HCT116 (cell line): ENCODE results near the gene NLRP1. TPM values are rescaled to one million over a fixed set of nuclear protein-coding genes. Genes with fewer than 3 reads are reported as not detected.
A peak's percentile ranks its signal among the peaks of the same experiment; 100 is the strongest.

ENCODE experiments used
- ATAC-seq: fragments of 200-7000 bp; cut with Tn5 transposase; 2 replicates; pipeline ENCODE4 v1.9.1; 2020; ENCODE audit warnings: mild to moderate bottlenecking, moderate library complexity
- BruUV-seq: library from RNA; stranded (reverse); fragments of 400-500 nt; replicated peaks from 2 replicates; lab custom pipeline; 2021; lab: Mats Ljungman, UMichigan
- CTCF ChIA-PET: fragments of 300-600 bp; sonication (Branson Sonifier 250); formaldehyde crosslinking; loops from one replicate; lab custom pipeline; 2021; ENCODE audit warnings: antibody characterized with exemption; lab: Charles Lee
- POLR2A ChIA-PET: fragments of 300-600, 350-600 bp; sonication (Branson Sonifier 250); formaldehyde crosslinking; loops from one replicate; lab custom pipeline; 2021; ENCODE audit warnings: antibody characterized with exemption; lab: Charles Lee
- RAD21 ChIA-PET, 2 experiments: fragments of 300-600 bp; sonication (Branson Sonifier 250); formaldehyde crosslinking; loops; one replicate each; lab custom pipeline; 2023; ENCODE audit warnings: low total read pairs in 2 of 2; ENCODE audit not compliant: uncharacterized antibody in 2 of 2, unreplicated experiment in 2 of 2, low non-redundant PET in 1 of 2; lab: Charles Lee
- DNase-seq: peaks from one replicate; pipeline ENCODE4 v3.0.0-alpha.2; 2010; ENCODE audit warnings: low read depth, low spot score
- H2AFZ ChIP-seq: fragments of 200-600 bp; shearing (Covaris generic), sonication (generic); 2 replicates; pipeline ENCODE4 v1.6.1; 2017; ENCODE audit warnings: low read depth, mixed run types, mixed read lengths, antibody characterized with exemption, low read length; ENCODE audit not compliant: poor library complexity, severe bottlenecking
- H3K27ac ChIP-seq: 2 replicates; pipeline ENCODE4 v1.5.1; 2012; ENCODE audit warnings: low read depth, low read length
- H3K27me3 ChIP-seq: fragments of 200-600 bp; sonication (generic); 2 replicates; pipeline ENCODE4 v1.6.1; 2016; ENCODE audit warnings: mixed run types, low read length, mixed read lengths; ENCODE audit not compliant: insufficient read depth
- H3K36me3 ChIP-seq, 2 experiments: fragments of 200-500 bp in 1 of 2; fragments of 200-600 bp in 1 of 2; sonication (Bioruptor generic) in 1 of 2; sonication (generic) in 1 of 2; 2 replicates each; pipeline versions ENCODE4 v1.5.1 to v1.6.1; 2014 to 2016; ENCODE audit warnings: low read length in 2 of 2, inconsistent platforms in 1 of 2, mixed read lengths in 1 of 2, mixed run types in 1 of 2; ENCODE audit not compliant: insufficient read depth in 2 of 2, control insufficient read depth in 1 of 2
- H3K4me1 ChIP-seq, 2 experiments: fragments of 200-600 bp in 1 of 2; sonication (generic) in 1 of 2; 2 replicates each; pipeline versions ENCODE4 v1.5.1 to v1.6.1; 2012 to 2017; ENCODE audit warnings: low read length in 2 of 2, inconsistent platforms in 1 of 2, mild to moderate bottlenecking in 1 of 2, mixed read lengths in 1 of 2, mixed run types in 1 of 2, moderate library complexity in 1 of 2; ENCODE audit not compliant: insufficient read depth in 2 of 2, control insufficient read depth in 1 of 2
- H3K4me2 ChIP-seq: fragments of 200-600 bp; sonication (generic); 2 replicates; pipeline ENCODE4 v1.6.1; 2017; ENCODE audit warnings: mixed run types, low read length, mixed read lengths
- H3K4me3 ChIP-seq, 2 experiments: fragments of 200-600 bp in 1 of 2; sonication (generic) in 1 of 2; replicated peaks in 1 of 2; 2 replicates each; pipeline ENCODE4 v1.5.1; 2011 to 2016; ENCODE audit warnings: low read length in 2 of 2, control low read depth in 1 of 2, low read depth in 1 of 2, mild to moderate bottlenecking in 1 of 2, mixed read lengths in 1 of 2, mixed run types in 1 of 2
- H3K79me2 ChIP-seq: fragments of 200-600 bp; sonication (generic); 2 replicates; pipeline ENCODE4 v1.6.1; 2017; ENCODE audit warnings: mild to moderate bottlenecking, mixed run types, low read length, moderate library complexity, mixed read lengths; ENCODE audit not compliant: insufficient read depth
- H3K9ac ChIP-seq: fragments of 200-600 bp; sonication (generic); 2 replicates; pipeline ENCODE4 v1.6.1; 2016; ENCODE audit warnings: low read length, mixed read lengths
- H3K9me2 ChIP-seq: fragments of 200-600 bp; sonication (generic), shearing (Covaris generic); 2 replicates; pipeline ENCODE4 v1.6.1; 2017; ENCODE audit warnings: mixed run types, mild to moderate bottlenecking, moderate library complexity; ENCODE audit not compliant: insufficient read depth
- H3K9me3 ChIP-seq, 2 experiments: fragments of 200-500 bp in 1 of 2; fragments of 200-600 bp in 1 of 2; sonication (Bioruptor generic) in 1 of 2; sonication (generic) in 1 of 2; 2 replicates each; pipeline ENCODE4 v1.6.1; 2014 to 2017; ENCODE audit warnings: low read length in 2 of 2, mixed read lengths in 2 of 2, inconsistent platforms in 1 of 2, low read depth in 1 of 2, mild to moderate bottlenecking in 1 of 2, mixed run types in 1 of 2, moderate library complexity in 1 of 2; ENCODE audit not compliant: control insufficient read depth in 1 of 2, insufficient read depth in 1 of 2
- H4K20me1 ChIP-seq: fragments of 200-600 bp; sonication (generic), shearing (Covaris generic); 2 replicates; pipeline ENCODE4 v1.6.1; 2017; ENCODE audit warnings: mixed run types, mild to moderate bottlenecking, moderate library complexity; ENCODE audit not compliant: insufficient read depth
- ATF3 ChIP-seq: IDR thresholded peaks from 2 replicates; pipeline ENCODE4 v1.6.1; 2012
- CTCF ChIP-seq, 3 experiments: fragments of 200-600 bp in 1 of 3; sonication (generic) in 1 of 3; IDR thresholded peaks in 2 of 3; conservative IDR thresholded peaks in 1 of 3; 2 replicates each; pipeline ENCODE4 v1.5.1; 2012 to 2017; ENCODE audit warnings: low read depth in 2 of 3, low read length in 2 of 3, antibody characterized with exemption in 1 of 3, borderline replicate concordance in 1 of 3, control low read depth in 1 of 3, mild to moderate bottlenecking in 1 of 3, mixed read lengths in 1 of 3, mixed run types in 1 of 3, moderate library complexity in 1 of 3; ENCODE audit not compliant: insufficient read depth in 1 of 3
- EGR1 ChIP-seq: IDR thresholded peaks from 2 replicates; pipeline ENCODE4 v1.6.1; 2012; ENCODE audit warnings: low read depth
- ELF1 ChIP-seq: IDR thresholded peaks from 2 replicates; pipeline ENCODE4 v1.6.1; 2012; ENCODE audit warnings: low read depth, borderline replicate concordance
- EZH2 ChIP-seq: fragments of 200-600 bp; sonication (generic); IDR thresholded peaks from 2 replicates; pipeline ENCODE4 v1.6.1; 2017; ENCODE audit warnings: antibody characterized with exemption, mixed run types
- FOSL1 ChIP-seq: IDR thresholded peaks from 2 replicates; pipeline ENCODE4 v1.6.1; 2012; ENCODE audit warnings: low read depth
- JUND ChIP-seq: IDR thresholded peaks from 2 replicates; pipeline ENCODE4 v1.6.1; 2012
- MAX ChIP-seq: IDR thresholded peaks from 2 replicates; pipeline ENCODE4 v1.6.1; 2012
- SIN3A ChIP-seq: IDR thresholded peaks from 2 replicates; pipeline ENCODE4 v1.6.1; 2012; ENCODE audit warnings: low read depth
- SP1 ChIP-seq: IDR thresholded peaks from 2 replicates; pipeline ENCODE4 v1.6.1; 2012; ENCODE audit warnings: low read depth
- TCF7L2 ChIP-seq: IDR thresholded peaks from 2 replicates; pipeline ENCODE4 v1.7.0; 2011; ENCODE audit warnings: borderline replicate concordance, inconsistent platforms; ENCODE audit not compliant: insufficient read depth, insufficient read length; ENCODE audit errors: extremely low read depth
- YY1 ChIP-seq: IDR thresholded peaks from 2 replicates; pipeline ENCODE4 v1.6.1; 2011; ENCODE audit warnings: low read length, low read depth, moderate library complexity, mild to moderate bottlenecking; ENCODE audit not compliant: insufficient replicate concordance; ENCODE audit errors: extremely low read depth
- ZFX ChIP-seq: fragments of 450-650 bp; IDR thresholded peaks from 2 replicates; pipeline ENCODE4 v1.6.1; 2017
- intact Hi-C: fragments of 100-400 bp; cut with micrococcal nuclease; formaldehyde crosslinking; loops from 2 replicates; pipeline ENCODE4 v1.10.0; 2022
- total RNA-seq: library from RNA; stranded (reverse); gene quantifications from one replicate; pipeline ENCODE4 v1.2.1, GENCODE V29; 2021; ENCODE audit not compliant: unreplicated experiment

Gene NLRP1
- total RNA-seq, 1 experiment from 2014 or later: 7.2 TPM

GRCh38 chr17:5585287-5585794, 1.0 kb upstream of the NLRP1 start:
- Histone ChIP-seq H3K9ac (no peak overlapping the region), H3K27me3 (no peaks in the 10 kb centered on the region; the same call in 1 of the 2 replicates), H3K9me2 (no peaks in the 10 kb centered on the region), H4K20me1 (no peaks in the 10 kb centered on the region), H3K4me2 (peak overlapping the region; percentile 66), H3K27ac (0 out of 2 replicates have a peak overlapping the region, but pooled peaks have one; percentile 40), H3K4me3 (no peak overlapping the region), H3K9me3 (no peaks in the 10 kb centered on the region), H3K4me1 (peaks cover 10 to 26% of the 10 kb centered on the region in 2 experiments), H3K36me3 (no peaks in the 10 kb centered on the region), H3K79me2 (no peaks in the 10 kb centered on the region), H2AFZ (no peak overlapping the region)
- POLR2A ChIA-PET: no interaction called here
- TF ChIP-seq TCF7L2: no peak
- no peak for TF ChIP-seq EGR1
- no peak for TF ChIP-seq YY1
- no peak for TF ChIP-seq MAX
- no peak for DNase-seq
- RAD21 ChIA-PET: no interaction called here
- ATAC-seq: no peak
- CTCF ChIA-PET: interaction anchor here (1.2 kb wide), 1 partner anchor 851 kb away, joined by 3 read pairs; no protein-coding TSS in a partner anchor
- intact Hi-C loops: loop anchor here (5.0 to 10.0 kb wide), 2 partner anchors 852 to 1059 kb away; partner anchors contain the start of genes AIPL1, KIAA0753 and TXNDC17
- no TSS peak for BruUV-seq

GRCh38 chr17:5583426-5584382, 605 bp downstream of the NLRP1 start:
- H3K27ac ChIP-seq: peak overlapping the region; percentile 24; the same call in 1 of the 2 replicates
- ChIA-PET POLR2A (interaction anchor here (0.6 kb wide), 1 partner anchor 116 kb away, joined by 5 read pairs; no protein-coding TSS in a partner anchor), RAD21 (no interaction called here), CTCF (interaction anchor here (1.2 kb wide), 1 partner anchor 852 kb away, joined by 3 read pairs; no protein-coding TSS in a partner anchor)
- no peaks in the 10 kb centered on the region for H4K20me1 ChIP-seq
- H3K4me1 ChIP-seq: peaks cover 10 to 26% of the 10 kb centered on the region in 2 experiments
- H3K4me3 ChIP-seq: peak overlapping the region; percentile 33 to 44
- H3K79me2 ChIP-seq: no peaks in the 10 kb centered on the region
- H3K4me2 ChIP-seq: peak overlapping the region; percentile 66
- intact Hi-C loops: loop anchor here (10.0 kb wide), 1 partner anchor 1061 kb away; the partner anchor contains the start of genes KIAA0753 and TXNDC17
- no peaks in the 10 kb centered on the region for H3K27me3 ChIP-seq
- H3K36me3 ChIP-seq: no peaks in the 10 kb centered on the region
- no peaks in the 10 kb centered on the region for H3K9me3 ChIP-seq
- TSS peak; percentile 62 for BruUV-seq
- H3K9me2 ChIP-seq: no peaks in the 10 kb centered on the region
- ATAC-seq (0 out of 2 replicates have a peak, but pooled peaks have one; percentile 2), DNase-seq (no peak)
- no peak overlapping the region for H2AFZ ChIP-seq
- peak overlapping the region; percentile 34 for H3K9ac ChIP-seq
- TF ChIP-seq ELF1: no peak
- no peak for TF ChIP-seq ZFX
- no peak for TF ChIP-seq SIN3A
- TF ChIP-seq YY1: no peak
- TF ChIP-seq TCF7L2: no peak
- no peak for TF ChIP-seq EZH2
- TF ChIP-seq SP1: no peak
- no peak for TF ChIP-seq ATF3
- TF ChIP-seq MAX: no peak
- no peak for TF ChIP-seq FOSL1
- no peak for TF ChIP-seq JUND
- TF ChIP-seq CTCF (IDR thresholded peaks at IDR 0.05 in 2 of 3, conservative IDR thresholded peaks at IDR 0.05 in 1 of 3; ENCODE audit: borderline replicate concordance in 1 of 3, insufficient read depth in 1 of 3, low read depth in 2 of 3, low read length in 2 of 3): no peak
- no peak for TF ChIP-seq EGR1
